NCI-H1092 (cell line): ENCODE measurements around the gene ABCC1.

Experiments used
- DNase-seq: peaks from one replicate; lab custom pipeline; 2025; lab: John Stamatoyannopoulos, UW

The ABCC1 gene

GRCh38 chr16:16021020-16021419, 71.6 kb downstream of the ABCC1 start:
- no peak for DNase-seq

GRCh38 chr16:16021646-16021987, 72.2 kb downstream of the ABCC1 start:
- no peak for DNase-seq

- DNase-seq: no peak
Measured at GRCh38 chr16:16021988-16022682, 72.7 kb downstream of the ABCC1 start.

- DNase-seq: no peak
Measured at GRCh38 chr16:16022683-16023064, 73.3 kb downstream of the ABCC1 start.

GRCh38 chr16:16025214-16025968, 76.0 kb downstream of the ABCC1 start:
- no peak for DNase-seq

- DNase-seq: no peak
Measured at GRCh38 chr16:16027728-16028310, 78.4 kb downstream of the ABCC1 start.

- DNase-seq: no peak
Measured at GRCh38 chr16:16028311-16028999, 79.0 kb downstream of the ABCC1 start.

GRCh38 chr16:16029431-16030011, 80.1 kb downstream of the ABCC1 start:
- no peak for DNase-seq

- no peak for DNase-seq
Measured at GRCh38 chr16:16030449-16030848, 81.0 kb downstream of the ABCC1 start.

GRCh38 chr16:16031401-16031800, 82.0 kb downstream of the ABCC1 start:
- no peak for DNase-seq

- no peak for DNase-seq
Measured at GRCh38 chr16:16032271-16032979, 83.0 kb downstream of the ABCC1 start.

- no peak for DNase-seq
Measured at GRCh38 chr16:16033208-16033717, 83.8 kb downstream of the ABCC1 start.

- no peak for DNase-seq
Measured at GRCh38 chr16:16036359-16036792, 87.0 kb downstream of the ABCC1 start.

GRCh38 chr16:16037521-16037920, 88.1 kb downstream of the ABCC1 start:
- no peak for DNase-seq

GRCh38 chr16:16037970-16038369, 88.6 kb downstream of the ABCC1 start:
- no peak for DNase-seq

- no peak for DNase-seq
Measured at GRCh38 chr16:16038950-16039349, 89.5 kb downstream of the ABCC1 start.

- DNase-seq: no peak
Measured at GRCh38 chr16:16041196-16041892, 91.9 kb downstream of the ABCC1 start.

- no peak for DNase-seq
Measured at GRCh38 chr16:16042076-16042475, 92.7 kb downstream of the ABCC1 start.

- DNase-seq: no peak
Measured at GRCh38 chr16:16045296-16045695, 95.9 kb downstream of the ABCC1 start.

- DNase-seq: no peak
Measured at GRCh38 chr16:16045879-16046278, 96.5 kb downstream of the ABCC1 start.

GRCh38 chr16:16047761-16048160, 98.3 kb downstream of the ABCC1 start:
- no peak for DNase-seq
